Panc1 (cell line): ENCODE measurements around the gene ST3GAL2. TPM values are rescaled to one million over a fixed set of nuclear protein-coding genes. Genes with fewer than 3 reads are reported as not detected.
"Not testable (repeated sequence)": the region's sequence is repeated elsewhere in the genome, so short reads cannot be mapped to it uniquely, and the experiment has no call there.

Experiments used
- ATAC-seq: fragments of 200-7000 bp; cut with Tn5 transposase; 2 replicates; pipeline ENCODE4 v1.9.1; 2020; ENCODE audit warnings: mild to moderate bottlenecking, moderate library complexity
- BruUV-seq: library from RNA; stranded (reverse); fragments of 400-500 nt; replicated peaks from 2 replicates; lab custom pipeline; 2021; lab: Mats Ljungman, UMichigan
- CTCF ChIA-PET: fragments of 300-600 bp; sonication (Branson Sonifier 250); formaldehyde crosslinking; loops from one replicate; lab custom pipeline; 2022; ENCODE audit warnings: antibody characterized with exemption; lab: Charles Lee
- POLR2A ChIA-PET: fragments of 300-600 bp; sonication (Branson Sonifier 250); formaldehyde crosslinking; loops from one replicate; lab custom pipeline; 2022; ENCODE audit warnings: antibody characterized with exemption; lab: Charles Lee
- DNase-seq: peaks from one replicate; pipeline ENCODE4 v3.0.0-alpha.2; 2010; ENCODE audit warnings: low read depth, low spot score
- H3K27ac ChIP-seq: 2 replicates; pipeline ENCODE4 v1.5.1; 2011; ENCODE audit warnings: mild to moderate bottlenecking, low read length, inconsistent platforms
- H3K27me3 ChIP-seq: fragments of 200-500 bp; sonication (Bioruptor generic); 2 replicates; pipeline ENCODE4 v1.6.0; 2014; ENCODE audit warnings: low read length, inconsistent platforms; ENCODE audit not compliant: control insufficient read depth, insufficient read depth
- H3K36me3 ChIP-seq: fragments of 200-500 bp; sonication (Bioruptor generic); 2 replicates; pipeline ENCODE4 v1.5.1; 2014; ENCODE audit warnings: inconsistent platforms, mild to moderate bottlenecking, low read length, moderate library complexity; ENCODE audit not compliant: control insufficient read depth, insufficient read depth
- H3K4me1 ChIP-seq: 2 replicates; pipeline ENCODE4 v1.5.1; 2011; ENCODE audit warnings: inconsistent platforms, mild to moderate bottlenecking, low read length, moderate library complexity; ENCODE audit not compliant: control insufficient read depth, insufficient read depth
- H3K4me3 ChIP-seq, 2 experiments: 2 replicates each; pipeline ENCODE4 v1.5.1; 2011 to 2012; ENCODE audit warnings: low read depth in 2 of 2, low read length in 2 of 2, mild to moderate bottlenecking in 2 of 2, inconsistent platforms in 1 of 2, moderate library complexity in 1 of 2
- H3K9me3 ChIP-seq: fragments of 200-500 bp; sonication (Bioruptor generic); 2 replicates; pipeline ENCODE4 v1.5.1; 2014; ENCODE audit warnings: low read depth, mild to moderate bottlenecking, inconsistent platforms, low read length, moderate library complexity; ENCODE audit not compliant: control insufficient read depth, insufficient read depth
- CTCF ChIP-seq: fragments of 450-650 bp; IDR thresholded peaks from 2 replicates; pipeline ENCODE4 v1.5.1; 2017; ENCODE audit warnings: mild to moderate bottlenecking
- POLR2AphosphoS5 ChIP-seq: IDR thresholded peaks from 2 replicates; pipeline ENCODE4 v1.6.1; 2012; ENCODE audit warnings: mild to moderate bottlenecking, low read depth, low read length, moderate library complexity
- REST ChIP-seq, 2 experiments: IDR thresholded peaks; 2 replicates each; pipeline ENCODE4 v1.6.1; 2011 to 2012; ENCODE audit warnings: low read depth in 2 of 2, control low read depth in 1 of 2, low read length in 1 of 2, mild to moderate bottlenecking in 1 of 2, moderate library complexity in 1 of 2; ENCODE audit not compliant: insufficient read depth in 1 of 2
- SIN3A ChIP-seq: IDR thresholded peaks from 2 replicates; pipeline ENCODE4 v1.6.1; 2012; ENCODE audit warnings: low read depth, mild to moderate bottlenecking, low read length, moderate library complexity, borderline replicate concordance; ENCODE audit not compliant: insufficient read depth
- TCF7L2 ChIP-seq: IDR thresholded peaks from 2 replicates; pipeline ENCODE4 v1.6.1; 2011; ENCODE audit warnings: mild to moderate bottlenecking, low read depth, low read length, inconsistent platforms
- in situ Hi-C: cut with HindIII; loops from 2 replicates; pipeline ENCODE4 v1.10.0; 2016; ENCODE audit warnings: low sequenced_read_pairs, low pct_unique_long_range_greater_than_20kb
- intact Hi-C: fragments of 100-400 bp; cut with micrococcal nuclease; formaldehyde crosslinking; loops from one replicate; pipeline ENCODE4 v1.10.0; 2022; ENCODE audit not compliant: unreplicated experiment
- total RNA-seq: library from RNA; stranded (reverse); gene quantifications from one replicate; pipeline ENCODE4 v1.2.1, GENCODE V29; 2021; ENCODE audit not compliant: unreplicated experiment

The ST3GAL2 gene
- total RNA-seq, 1 experiment from 2014 or later = 84.2 TPM

- no peaks in the 10 kb centered on the region for H3K36me3 ChIP-seq
- in situ Hi-C loops (no loop called here), intact Hi-C loops (no loop called here)
- BruUV-seq = no TSS peak
- 0 out of 2 replicates have a peak overlapping the region, but pooled peaks have one; percentile 34 for H3K27ac ChIP-seq
- no peak for TF ChIP-seq REST (IDR thresholded peaks at IDR 0.05; ENCODE audit: insufficient read depth in 1 of 2, low read depth in 2 of 2, low read length in 1 of 2)
- TF ChIP-seq CTCF = no peak
- no peak for TF ChIP-seq POLR2AphosphoS5
- TF ChIP-seq SIN3A = no peak
- TF ChIP-seq TCF7L2 = no peak
- H3K4me1 ChIP-seq = peaks cover 9% of the 10 kb centered on the region
- no peak overlapping the region for H3K4me3 ChIP-seq
- no peaks in the 10 kb centered on the region for H3K27me3 ChIP-seq
- ChIA-PET POLR2A (no interaction called here), CTCF (no interaction called here)
- H3K9me3 ChIP-seq = no peaks in the 10 kb centered on the region
- DNase-seq (no peak), ATAC-seq (no peak)
Measured at GRCh38 chr16:70410734-70411133, 28.2 kb downstream of the ST3GAL2 start.

GRCh38 chr16:70407811-70408274 is 31.1 kb downstream of the ST3GAL2 start:
- no peak for TF ChIP-seq POLR2AphosphoS5
- TF ChIP-seq SIN3A = no peak
- no peak for TF ChIP-seq CTCF
- TF ChIP-seq REST (IDR thresholded peaks at IDR 0.05; ENCODE audit: insufficient read depth in 1 of 2, low read depth in 2 of 2, low read length in 1 of 2) = no peak
- no peak for TF ChIP-seq TCF7L2
- ChIA-PET POLR2A (interaction anchor here (0.7 kb wide), 1 partner anchor 94 kb away, joined by 11 read pairs; no protein-coding TSS in a partner anchor), CTCF (interaction anchor here (1.8 kb wide), 1 partner anchor 63 kb away, joined by 7 read pairs; no protein-coding TSS in a partner anchor)
- Histone ChIP-seq H3K4me3 (no peak overlapping the region), H3K27me3 (no peaks in the 10 kb centered on the region), H3K36me3 (no peaks in the 10 kb centered on the region), H3K4me1 (peaks cover 4% of the 10 kb centered on the region; the same call in 1 of the 2 replicates), H3K27ac (no peak overlapping the region), H3K9me3 (no peaks in the 10 kb centered on the region)
- in situ Hi-C loops (no loop called here), intact Hi-C loops (no loop called here)
- no peak for ATAC-seq
- DNase-seq = no peak
- no TSS peak for BruUV-seq

DNA sequence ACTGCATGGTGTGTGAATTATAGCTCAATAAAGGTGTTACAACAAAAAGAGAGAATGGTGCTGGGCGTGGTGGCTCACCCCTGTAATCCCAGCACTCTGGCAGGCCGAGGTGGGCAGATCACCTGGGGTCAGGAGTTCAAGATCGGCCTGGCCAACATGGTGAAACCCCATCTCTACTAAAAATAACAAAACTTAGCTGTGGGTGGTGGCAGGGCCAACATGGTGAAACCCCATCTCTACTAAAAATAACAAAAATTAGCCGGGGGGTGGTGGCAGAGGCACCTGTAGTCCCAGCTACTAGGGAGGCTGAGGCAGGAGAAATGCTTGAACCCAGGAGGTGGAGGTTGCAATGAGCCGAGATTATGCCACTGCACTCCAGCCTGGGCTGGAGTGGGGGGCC is 32.8 kb downstream of the ST3GAL2 start:
- DNase-seq, H3K9me3 ChIP-seq, BruUV-seq, intact Hi-C loops, H3K4me1 ChIP-seq, H3K36me3 ChIP-seq, H3K27me3 ChIP-seq, ATAC-seq, H3K4me3 ChIP-seq, in situ Hi-C loops, H3K27ac ChIP-seq: not testable (repeated sequence)
- ChIA-PET POLR2A (interaction anchor here (0.6 kb wide), 1 partner anchor 90 kb away, joined by 10 read pairs; no protein-coding TSS in a partner anchor), CTCF (interaction anchor here (0.6 kb wide), 1 partner anchor 80 kb away, joined by 3 read pairs; no protein-coding TSS in a partner anchor)
